Head of caudate nucleus (tissue), 42 donors: ENCODE results near the gene CDKL1.
"Not testable (repeated sequence)": the region's sequence is repeated elsewhere in the genome, so short reads cannot be mapped to it uniquely, and the experiment has no call there.

Experiments used
- DNase-seq, 42 donors: peaks; one replicate each; pipeline versions ENCODE4 v3.0.0 to v3.0.0-alpha.2; 2020 to 2021; ENCODE audit warnings: mixed read lengths in 7 of 42
- intact Hi-C: fragments of 100-400 bp; cut with DNase I; formaldehyde crosslinking; loops from one replicate; pipeline ENCODE4 v1.15.0; 2022

CDKL1 gene

GRCh38 chr14:50342221-50343078 lies 54.2 kb downstream of the CDKL1 start:
- DNase-seq = peak; percentile 50 to 91 (median 80)
- intact Hi-C loops = loop anchor here (5.0 to 10.0 kb wide), 2 partner anchors 52 to 190 kb away; partner anchors contain the start of genes CDKL1 and MAP4K5

DNA sequence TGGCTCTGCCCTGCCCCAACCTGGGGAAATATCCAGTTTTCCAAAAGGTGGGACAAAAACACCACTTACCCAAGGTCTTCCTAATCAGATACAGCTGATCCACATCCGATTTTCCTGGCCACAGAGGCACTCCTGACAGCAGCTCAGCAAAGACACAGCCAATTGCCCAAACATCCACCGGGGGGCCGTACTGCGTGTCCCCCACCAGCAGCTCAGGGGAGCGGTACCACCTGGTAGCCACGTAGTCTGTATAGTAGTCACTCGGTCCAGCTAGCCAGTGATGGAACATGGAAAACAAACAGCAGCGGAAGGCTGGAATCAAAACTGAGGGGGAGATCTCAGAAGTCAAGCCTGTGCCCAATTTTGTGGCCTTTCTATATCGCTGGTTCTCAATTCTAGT lies 55.7 kb downstream of the CDKL1 start:
- intact Hi-C loops = loop anchor here (5.0 to 10.0 kb wide), 2 partner anchors 54 to 191 kb away; partner anchors contain the start of genes CDKL1 and MAP4K5
- DNase-seq = no peak

DNA sequence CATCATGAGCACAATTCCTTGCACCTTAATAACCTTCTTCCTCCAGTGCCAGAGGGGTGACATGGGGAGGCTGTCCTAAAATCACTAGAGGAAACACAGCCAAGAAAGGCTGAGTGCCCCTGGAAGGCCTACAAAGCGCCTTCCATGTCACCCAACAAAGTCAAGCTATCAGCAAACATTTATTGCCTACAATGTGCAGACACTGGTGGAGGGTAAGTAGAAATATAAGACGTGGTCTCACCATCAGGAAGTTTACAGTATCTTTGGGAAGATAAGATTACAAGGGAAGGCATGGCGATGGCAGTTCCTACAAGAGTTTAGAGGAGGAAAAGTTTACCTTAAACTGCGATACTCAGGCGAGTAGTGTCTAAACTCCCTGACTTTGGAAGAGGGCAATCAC lies 56.6 kb downstream of the CDKL1 start:
- DNase-seq = no peak
- intact Hi-C loops = loop anchor here (5.0 to 10.0 kb wide), 2 partner anchors 55 to 192 kb away; partner anchors contain the start of genes CDKL1 and MAP4K5

- DNase-seq = no peak
- intact Hi-C loops = no loop called here
Measured at GRCh38 chr14:50339178-50339804, 57.4 kb downstream of the CDKL1 start.

- intact Hi-C loops = no loop called here
Measured at GRCh38 chr14:50338587-50338986, 58.1 kb downstream of the CDKL1 start.

GRCh38 chr14:50335989-50336824 lies 60.5 kb downstream of the CDKL1 start:
- DNase-seq = peak in 38 of 42 donors; percentile 31 to 81 (median 58)
- intact Hi-C loops = no loop called here

More at GRCh38 chr14:50338587-50338986, 58.1 kb downstream of the CDKL1 start:
- DNase-seq = no peak

- peak; percentile 40 to 87 (median 71) for DNase-seq
- intact Hi-C loops = no loop called here
Measured at GRCh38 chr14:50335389-50335788, 61.3 kb downstream of the CDKL1 start.

- DNase-seq = no peak
- intact Hi-C loops = no loop called here
Measured at GRCh38 chr14:50334211-50334610, 62.5 kb downstream of the CDKL1 start.

DNA sequence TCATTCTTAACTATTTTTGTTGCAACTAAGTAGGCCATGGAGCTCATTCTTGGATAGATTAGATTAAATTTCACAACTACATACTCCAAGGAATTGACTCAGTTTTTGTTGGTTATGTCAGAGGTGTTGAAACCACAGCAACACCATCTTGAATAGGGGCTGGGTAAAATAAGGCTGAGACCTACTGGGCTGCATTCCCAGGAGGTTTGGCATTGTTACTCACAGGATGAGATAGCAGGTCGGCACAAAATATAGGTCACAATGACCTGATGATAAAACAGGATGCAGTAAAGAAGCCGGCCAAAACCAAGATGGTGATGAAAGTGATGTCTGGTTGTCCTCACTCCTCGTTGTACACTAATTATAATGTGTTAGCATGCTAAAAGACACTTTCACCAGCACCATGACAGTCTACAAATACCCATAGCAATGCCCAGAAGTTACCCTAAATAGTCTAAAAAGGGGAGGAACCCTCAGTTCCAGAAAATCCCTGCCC lies 63.6 kb downstream of the CDKL1 start:
- DNase-seq = no peak
- intact Hi-C loops = no loop called here

- intact Hi-C loops = no loop called here
- DNase-seq = no peak
Measured at GRCh38 chr14:50331596-50331995, 65.1 kb downstream of the CDKL1 start.

GRCh38 chr14:50321009-50321660 lies 75.5 kb downstream of the CDKL1 start:
- DNase-seq = peak in 40 of 42 donors; percentile 42 to 91 (median 79)
- intact Hi-C loops = loop anchor here (10.0 kb wide), 1 partner anchor 454 kb away; no protein-coding TSS in a partner anchor

DNA sequence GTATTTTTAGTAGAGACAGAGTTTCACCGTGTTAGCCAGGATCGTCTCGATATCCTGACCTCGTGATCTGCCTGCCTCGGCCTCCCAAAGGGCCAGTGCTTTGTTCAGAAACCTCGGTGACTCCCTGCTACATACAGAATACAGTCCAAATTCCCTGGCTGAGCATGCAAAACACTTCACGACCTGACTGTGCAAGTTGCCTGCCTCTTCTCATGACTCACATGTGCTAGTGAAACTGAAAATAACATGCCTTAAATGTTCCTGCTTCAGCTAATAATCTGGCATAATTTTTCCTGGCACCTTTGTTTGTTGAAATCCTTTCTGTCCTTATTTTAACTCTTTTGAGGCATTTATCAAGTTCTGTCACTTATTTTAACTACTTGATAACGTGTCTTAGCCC lies 76.4 kb downstream of the CDKL1 start:
- DNase-seq = peak in 9 of 42 donors; percentile 11 to 53 (median 40)
- intact Hi-C loops = loop anchor here (10.0 kb wide), 1 partner anchor 455 kb away; no protein-coding TSS in a partner anchor

DNA sequence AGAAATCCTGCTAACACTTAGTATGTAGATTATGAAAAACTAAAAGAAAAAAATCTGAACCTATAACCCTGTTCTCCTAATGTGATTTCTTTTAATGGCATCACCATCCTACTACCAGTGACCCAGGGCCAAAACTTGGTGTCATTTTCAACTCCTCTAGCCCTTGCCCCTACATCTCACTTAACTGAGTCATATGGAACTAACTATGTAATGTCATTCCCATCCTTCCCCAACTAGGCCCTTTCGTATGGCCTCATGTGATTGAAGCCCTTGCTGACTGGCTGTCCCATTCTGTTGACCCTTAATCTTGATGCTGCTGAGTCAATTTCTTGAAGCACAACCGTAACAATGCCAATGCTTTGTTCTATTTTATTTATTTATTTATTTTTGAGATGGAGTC lies 77.0 kb downstream of the CDKL1 start:
- intact Hi-C loops = loop anchor here (2.0 to 10.0 kb wide), 3 partner anchors 75 to 455 kb away; partner anchors contain the start of genes CDKL1 and MAP4K5
- no peak for DNase-seq

DNA sequence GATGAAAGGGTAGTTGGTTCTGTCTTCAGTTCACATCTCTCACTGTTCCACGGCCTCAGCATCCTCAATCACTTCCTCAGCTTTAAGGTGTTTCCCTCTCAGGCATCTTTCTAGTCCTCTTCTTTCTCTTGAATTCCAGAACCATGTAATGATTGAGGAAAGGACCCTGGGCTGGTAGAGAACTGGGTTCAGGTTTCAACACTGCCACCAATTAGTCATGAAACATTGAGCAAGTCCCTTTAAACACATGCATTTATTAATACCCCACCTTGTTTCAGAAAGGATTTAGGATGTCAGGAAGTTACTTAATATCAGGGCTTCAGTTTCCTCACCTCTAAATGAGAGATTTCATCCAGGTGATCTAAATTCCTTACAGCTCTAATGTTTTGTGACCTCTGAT lies 77.4 kb downstream of the CDKL1 start:
- DNase-seq = no peak
- intact Hi-C loops = loop anchor here (2.0 to 10.0 kb wide), 2 partner anchors 76 to 214 kb away; partner anchors contain the start of genes CDKL1 and MAP4K5

- intact Hi-C loops = loop anchor here (2.0 to 10.0 kb wide), 2 partner anchors 77 to 215 kb away; partner anchors contain the start of genes CDKL1 and MAP4K5
Measured at GRCh38 chr14:50318031-50318626, 78.6 kb downstream of the CDKL1 start.

DNA sequence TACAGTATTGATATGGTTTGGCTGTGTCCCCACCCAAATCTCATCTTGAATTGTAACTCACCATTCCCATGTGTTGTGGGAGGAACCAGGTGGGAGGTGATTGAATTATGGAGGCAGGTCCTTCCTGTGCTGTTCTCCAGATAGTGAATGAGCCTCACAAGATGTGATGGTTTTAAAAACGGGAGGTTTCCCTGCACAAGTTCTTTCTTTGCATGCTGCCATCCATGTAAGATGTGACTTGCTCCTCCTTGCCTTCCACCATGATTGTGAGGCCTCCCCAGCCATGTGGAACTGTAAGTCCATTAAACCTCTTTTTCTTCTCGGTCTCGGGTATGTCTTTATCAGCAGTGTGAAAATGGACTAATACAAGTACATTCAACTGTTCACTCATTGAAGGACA lies 82.6 kb downstream of the CDKL1 start:
- not testable (repeated sequence) for DNase-seq
- intact Hi-C loops = loop anchor here (5.0 to 10.0 kb wide), 2 partner anchors 81 to 82 kb away; partner anchors contain the start of genes CDKL1 and SOS2

More at GRCh38 chr14:50318031-50318626, 78.6 kb downstream of the CDKL1 start:
- DNase-seq = no peak

GRCh38 chr14:50312734-50313054 lies 84.0 kb downstream of the CDKL1 start:
- DNase-seq = peak in 1 of 42 donors; percentile 24
- intact Hi-C loops = loop anchor here (5.0 to 10.0 kb wide), 2 partner anchors 80 to 82 kb away; partner anchors contain the start of genes CDKL1 and SOS2
